Effector CD8-positive, alpha-beta T cell (primary cell): ENCODE results near the gene GGA2.

ENCODE experiments used
- DNase-seq: peaks from one replicate; lab custom pipeline; 2025; lab: John Stamatoyannopoulos, UW

Gene GGA2

DNA sequence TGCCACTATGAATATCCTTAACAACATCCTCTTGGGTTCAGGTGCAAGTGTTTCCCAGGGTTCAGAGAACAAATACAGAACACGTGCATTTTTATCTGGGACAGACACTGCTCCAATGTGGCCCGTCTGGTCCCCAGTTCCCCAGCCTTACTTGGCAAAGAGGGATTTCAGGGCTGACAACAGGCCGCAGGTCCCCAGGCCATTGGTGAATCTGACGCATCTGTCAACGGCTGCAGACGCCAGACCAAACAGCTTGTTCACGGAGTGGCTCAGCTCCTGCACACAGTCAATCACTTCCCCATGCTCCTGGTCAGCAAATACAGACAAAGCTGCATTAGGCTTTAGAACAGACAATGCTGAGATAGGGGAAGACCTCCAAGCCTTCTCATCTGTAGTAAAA lies 93.5 kb downstream of the GGA2 start:
- DNase-seq = no peak

DNA sequence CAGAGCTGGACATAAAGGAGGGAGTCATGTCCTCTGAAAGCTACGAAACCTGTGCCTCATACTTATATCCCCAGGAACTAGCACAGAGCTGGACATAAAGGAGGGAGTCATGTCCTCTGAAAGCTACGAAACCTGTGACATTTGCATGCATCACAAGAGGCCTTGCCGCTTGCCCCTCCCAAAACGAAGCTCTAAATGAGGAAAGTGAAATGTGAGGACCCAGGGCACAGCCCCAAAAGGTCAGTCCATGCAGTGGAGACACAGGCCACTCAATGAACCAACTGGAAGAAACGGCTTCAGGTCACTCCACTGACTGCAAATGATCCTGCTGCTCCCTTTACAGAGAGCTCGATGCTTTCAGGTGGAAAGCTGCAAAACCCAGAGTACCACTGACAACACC lies 95.6 kb downstream of the GGA2 start:
- no peak for DNase-seq
